Eye (tissue), 1 donor: ENCODE results near the gene BCL2L15.

ENCODE experiments used
- DNase-seq: peaks from one replicate; pipeline ENCODE4 v3.0.0-alpha.2; 2015

Gene BCL2L15

GRCh38 chr1:113887402-113888175, at the start of gene BCL2L15:
Gene BCL2L15, minus strand, starts transcription at chr1:113887581. Its CDS starts 206 bp downstream, at chr1:113887375.
- no peak for DNase-seq

- no peak for DNase-seq
Measured at GRCh38 chr1:113937146-113937545, 49.8 kb upstream of the BCL2L15 start.

- DNase-seq = no peak
Measured at GRCh38 chr1:113935970-113936369, 48.6 kb upstream of the BCL2L15 start.

- no peak for DNase-seq
Measured at GRCh38 chr1:113935176-113935575, 47.8 kb upstream of the BCL2L15 start.

- no peak for DNase-seq
Measured at GRCh38 chr1:113934511-113935055, 47.2 kb upstream of the BCL2L15 start.

GRCh38 chr1:113934006-113934405, 46.6 kb upstream of the BCL2L15 start:
- no peak for DNase-seq

- no peak for DNase-seq
Measured at GRCh38 chr1:113931451-113931851, 44.1 kb upstream of the BCL2L15 start.

GRCh38 chr1:113930499-113931161, 43.2 kb upstream of the BCL2L15 start:
- DNase-seq = peak; percentile 74

GRCh38 chr1:113929750-113930498, 42.5 kb upstream of the BCL2L15 start:
- peak; percentile 83 for DNase-seq

GRCh38 chr1:113928941-113929749, 41.8 kb upstream of the BCL2L15 start, which contains the start of gene HIPK1:
Gene HIPK1, plus strand, starts transcription at chr1:113929324.
- DNase-seq = peak; percentile 98

- DNase-seq = no peak
Measured at GRCh38 chr1:113928187-113928930, 41.0 kb upstream of the BCL2L15 start.

- DNase-seq = no peak
Measured at GRCh38 chr1:113924473-113924872, 37.1 kb upstream of the BCL2L15 start.

- DNase-seq = no peak
Measured at GRCh38 chr1:113922957-113923356, 35.6 kb upstream of the BCL2L15 start.

GRCh38 chr1:113918243-113918642, 30.9 kb upstream of the BCL2L15 start:
- DNase-seq = no peak

- DNase-seq = no peak
Measured at GRCh38 chr1:113917400-113918082, 30.2 kb upstream of the BCL2L15 start.

GRCh38 chr1:113916974-113917373, 29.6 kb upstream of the BCL2L15 start:
- no peak for DNase-seq

GRCh38 chr1:113913887-113914664, 26.7 kb upstream of the BCL2L15 start:
- no peak for DNase-seq

GRCh38 chr1:113913312-113913668, 25.9 kb upstream of the BCL2L15 start:
- no peak for DNase-seq

- peak; percentile 29 for DNase-seq
Measured at GRCh38 chr1:113912594-113913311, 25.4 kb upstream of the BCL2L15 start.
